ENCODE measurements around the gene KIF1B.
"Not testable (repeated sequence)": the region's sequence is repeated elsewhere in the genome, so short reads cannot be mapped to it uniquely, and the experiment has no call there.

Gene KIF1B

DNA sequence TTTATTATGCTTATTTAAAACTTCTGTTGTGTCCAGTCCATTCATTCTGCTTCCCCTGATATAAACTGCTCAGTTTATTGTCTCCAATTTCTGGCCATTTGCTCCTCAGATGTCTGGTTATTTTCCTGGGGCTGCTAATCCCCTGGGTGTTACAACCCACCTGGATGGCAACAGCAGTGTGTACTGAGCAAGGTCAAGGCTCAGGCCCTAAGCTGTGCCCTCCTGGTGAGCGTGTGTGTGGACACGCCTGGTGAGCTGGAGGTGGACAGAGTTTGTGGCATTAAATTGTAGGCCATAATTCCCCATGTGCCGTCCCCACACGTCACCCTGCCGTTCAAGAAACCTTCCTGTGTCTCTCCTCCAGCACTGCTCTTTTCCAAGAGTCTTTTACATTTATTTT is 18.1 kb upstream of the KIF1B start:
- no peak for DNase-seq (ENCODE audit: low read depth)

DNA sequence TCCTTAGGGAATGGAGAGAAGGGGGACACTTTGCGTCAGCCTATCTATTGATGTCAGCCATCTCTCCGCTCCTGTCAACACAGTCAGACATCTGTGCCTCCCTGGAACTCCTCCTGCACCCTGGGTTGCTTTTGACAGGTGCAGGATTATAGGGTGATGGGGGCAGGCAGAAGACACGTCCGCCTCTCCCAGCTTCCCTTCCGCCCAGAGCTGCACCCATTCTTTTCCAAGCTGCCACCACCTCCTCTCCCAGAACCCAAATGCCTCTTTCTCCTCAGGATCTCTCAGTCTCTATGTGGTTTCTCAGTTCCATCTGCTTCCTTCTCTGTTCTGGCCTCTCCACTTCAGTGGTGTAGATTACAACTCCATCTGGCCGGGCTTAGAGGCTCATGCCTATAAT is 17.1 kb upstream of the KIF1B start:
- no peak for DNase-seq (ENCODE audit: low read depth)

DNA sequence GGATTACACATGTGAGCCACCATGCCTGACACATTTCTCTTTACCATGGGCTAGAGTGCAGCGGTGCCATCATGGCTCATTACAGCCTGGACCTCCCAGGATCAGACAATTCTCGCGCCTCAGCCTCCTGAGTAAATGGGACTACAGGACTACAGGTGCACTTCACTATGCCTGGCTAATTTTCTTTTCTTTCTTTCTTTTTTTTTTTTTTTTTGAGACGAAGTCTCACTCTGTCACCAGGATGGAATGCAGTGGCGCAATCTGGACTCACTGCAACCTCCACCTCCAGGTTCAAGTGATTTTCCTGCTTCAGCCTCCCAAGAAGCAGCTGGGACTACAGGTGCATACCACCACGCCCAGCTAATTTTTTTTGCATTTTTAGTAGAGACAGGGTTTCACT is 14.8 kb upstream of the KIF1B start:
- DNase-seq (ENCODE audit: low read depth) = no peak

DNA sequence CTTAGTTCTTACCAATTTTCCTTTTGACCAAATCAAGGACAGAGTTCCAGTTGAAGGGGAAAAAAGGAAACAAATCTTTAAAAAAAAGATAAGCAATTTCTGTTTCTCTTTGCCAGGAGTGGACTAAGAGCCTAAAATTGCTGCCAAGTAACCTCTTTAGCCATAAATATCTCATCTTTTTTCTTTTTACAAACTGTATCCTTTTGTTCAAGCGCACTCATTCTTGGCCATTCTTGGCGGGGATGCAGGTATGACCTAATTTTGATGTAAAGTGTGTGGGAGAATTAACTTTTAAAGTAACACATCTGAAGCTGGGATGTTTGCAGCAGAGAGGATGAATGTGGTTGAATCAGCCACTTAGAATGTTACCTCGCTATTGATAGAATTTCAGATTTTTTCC is 13.4 kb upstream of the KIF1B start:
- DNase-seq (ENCODE audit: low read depth) = no peak

DNA sequence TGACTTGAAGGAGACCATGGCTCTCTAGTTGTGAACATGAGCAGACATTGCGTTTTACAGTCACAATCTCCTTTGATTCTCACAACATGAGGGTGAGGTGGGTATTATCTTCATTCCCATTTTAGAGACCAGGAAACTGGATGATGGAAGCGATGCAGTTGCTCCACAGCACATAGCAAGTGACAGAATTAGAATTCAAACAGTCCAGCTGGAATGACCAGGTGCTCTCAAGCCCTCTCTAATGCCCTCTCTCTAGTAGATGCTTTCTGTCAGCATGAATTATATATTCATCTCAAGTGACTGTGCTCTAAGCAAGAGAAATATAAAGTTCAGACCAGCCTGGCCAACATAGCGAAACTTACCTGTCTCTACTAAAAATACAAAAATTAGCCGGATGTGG is 9.8 kb upstream of the KIF1B start:
- no peak for DNase-seq (ENCODE audit: low read depth)

DNA sequence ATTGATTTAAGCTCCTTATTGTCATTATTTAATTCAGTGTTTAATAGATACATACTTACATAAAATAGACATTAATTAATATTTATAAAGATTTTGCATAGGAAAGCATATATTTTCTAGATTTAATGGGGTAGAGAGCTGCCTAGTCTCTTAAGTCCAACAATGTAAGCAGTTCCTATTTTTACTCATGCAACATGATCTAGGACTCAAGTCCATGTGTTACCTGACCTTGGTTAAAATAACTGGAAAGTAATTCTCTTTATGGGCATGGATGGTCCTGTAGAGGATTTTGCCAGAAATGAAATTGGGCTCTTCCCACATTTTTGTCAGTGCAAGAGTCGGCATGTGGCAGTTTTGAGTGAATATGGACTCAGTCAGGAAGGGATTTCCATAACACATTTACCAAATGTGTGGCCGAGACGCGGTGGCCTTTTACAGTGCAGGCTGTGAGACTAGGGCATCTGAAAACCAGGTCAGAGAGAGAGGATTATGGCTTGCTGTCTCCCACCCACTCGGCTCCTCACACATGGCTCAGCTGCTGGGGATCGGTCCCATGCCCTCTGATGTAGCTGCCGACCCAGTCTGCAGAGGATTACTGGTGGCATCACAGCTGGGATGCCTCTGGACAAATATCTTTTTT is 6.2 kb upstream of the KIF1B start:
- DNase-seq (ENCODE audit: low read depth) = no peak

DNA sequence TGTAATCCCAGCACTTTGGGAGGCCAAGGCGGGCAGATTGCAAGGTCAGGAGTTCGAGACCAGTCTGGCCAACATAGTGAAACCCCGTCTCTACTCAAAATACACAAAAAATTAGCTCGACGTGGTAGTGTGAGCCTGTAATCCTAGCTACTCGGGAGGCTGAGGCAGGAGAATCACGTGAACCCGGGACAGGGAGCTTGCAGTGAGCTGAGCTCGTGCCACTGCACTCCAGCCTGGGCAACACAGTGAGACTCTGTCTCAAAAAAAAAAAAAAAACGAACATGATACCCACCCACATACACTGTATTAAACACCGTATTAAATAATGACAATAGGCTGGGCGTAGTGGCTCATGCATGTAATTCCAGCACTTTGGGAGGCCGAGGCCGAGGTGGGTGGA is 5.2 kb upstream of the KIF1B start:
- not testable (repeated sequence) for DNase-seq (ENCODE audit: low read depth)

DNA sequence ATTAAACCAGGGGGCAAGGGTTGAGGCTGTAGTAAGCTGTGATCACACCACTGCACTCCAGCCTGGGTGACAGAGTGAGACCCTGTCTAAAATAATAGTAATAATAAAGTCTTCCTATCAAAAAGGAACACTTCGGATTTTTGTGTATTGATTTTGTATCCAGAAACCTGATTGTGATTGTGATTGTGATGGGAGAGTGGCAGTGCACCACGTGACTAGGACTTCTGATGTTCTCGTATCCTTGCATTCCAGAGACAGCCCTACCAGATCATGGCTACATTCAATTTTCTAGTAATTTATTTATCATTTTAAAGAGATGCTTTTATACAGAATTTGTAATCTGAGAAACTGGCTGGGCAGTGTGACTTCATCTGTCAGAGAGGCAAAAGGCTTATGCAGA is 2.6 kb upstream of the KIF1B start:
- no peak for DNase-seq (ENCODE audit: low read depth)

DNA sequence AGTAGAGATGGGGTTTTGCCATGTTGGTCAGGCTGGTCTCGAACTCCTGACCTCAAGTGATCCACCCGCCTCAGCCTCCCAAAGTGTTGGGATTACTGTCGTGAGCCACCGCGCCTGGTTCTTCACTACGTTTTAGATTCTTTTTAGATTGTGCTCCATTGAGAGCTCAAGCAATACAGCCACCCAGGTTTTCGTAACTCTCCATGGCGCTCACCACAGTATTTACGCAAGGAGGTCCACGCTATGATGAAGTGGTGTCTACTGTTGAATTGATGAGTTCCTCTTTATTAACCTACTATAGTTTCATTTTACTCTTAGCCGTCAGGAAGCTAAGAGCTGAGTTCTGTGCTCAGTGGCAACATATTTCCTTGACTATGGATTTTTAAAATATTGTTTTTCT is 1.8 kb upstream of the KIF1B start:
- DNase-seq (ENCODE audit: low read depth) = no peak

DNA sequence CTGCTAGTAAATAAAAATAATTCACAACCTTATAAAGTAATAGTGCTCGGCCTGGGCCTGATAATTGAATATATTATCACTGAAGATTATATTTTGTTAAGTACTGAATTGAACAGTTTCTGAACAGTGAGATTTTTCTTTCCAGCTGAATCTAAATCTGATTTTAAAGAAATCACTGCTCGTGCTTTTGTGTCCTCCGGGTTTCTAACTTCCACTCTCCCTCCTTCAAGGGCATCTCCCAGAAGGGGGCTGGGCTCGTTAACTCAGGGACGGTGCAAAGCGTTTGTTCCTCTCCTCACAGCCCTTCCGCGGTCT is 823 bp upstream of the KIF1B start:
- no peak for DNase-seq (ENCODE audit: low read depth)

DNA sequence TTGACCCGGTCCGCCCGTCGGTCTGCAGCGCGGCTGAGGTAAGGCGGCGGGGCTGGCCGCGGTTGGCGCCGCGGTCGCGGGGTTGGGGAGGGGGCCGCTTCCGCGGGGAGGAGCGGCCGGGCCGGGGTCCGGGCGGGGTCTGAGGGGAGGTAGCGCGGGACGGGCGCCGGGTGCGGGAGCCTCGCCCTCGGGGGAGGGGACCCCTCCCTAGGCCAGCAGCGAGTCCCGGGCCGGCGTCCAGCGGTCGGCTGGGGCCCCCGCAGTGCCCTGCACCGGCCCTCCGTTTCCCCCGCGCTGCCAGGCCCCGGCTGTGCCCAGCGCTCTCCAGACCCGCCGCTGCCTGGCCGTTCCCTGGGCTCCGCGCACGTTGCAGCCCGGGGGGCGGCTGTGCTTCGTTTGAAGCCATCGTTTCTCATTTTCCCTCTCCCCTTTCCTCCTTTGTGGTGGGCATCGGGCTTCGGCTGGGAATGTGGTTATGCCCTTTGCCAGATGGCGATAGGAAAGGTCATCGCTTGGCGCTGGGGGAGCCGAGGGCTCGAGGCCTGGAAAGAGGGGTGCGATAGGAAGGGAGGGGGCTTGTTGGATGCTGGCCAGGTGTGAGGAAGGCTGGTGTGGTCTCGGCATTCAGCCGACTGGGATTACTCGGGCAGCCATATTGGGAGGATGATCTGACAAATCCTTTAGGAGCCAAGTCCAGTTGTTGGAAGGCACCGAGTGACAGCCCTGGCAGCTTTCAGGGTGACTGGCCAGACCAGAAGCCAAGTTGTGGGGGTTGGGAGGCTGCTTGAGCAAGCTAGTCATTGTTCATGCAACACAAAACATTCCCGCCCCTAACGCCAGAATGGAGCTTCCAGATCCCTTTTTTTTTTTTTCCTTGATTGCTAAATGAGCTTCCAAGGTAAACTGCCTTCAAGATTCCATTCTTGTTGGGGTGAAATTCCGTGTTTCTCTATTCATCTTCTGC is 753 bp downstream of the KIF1B start:
- DNase-seq (ENCODE audit: low read depth) = no peak

DNA sequence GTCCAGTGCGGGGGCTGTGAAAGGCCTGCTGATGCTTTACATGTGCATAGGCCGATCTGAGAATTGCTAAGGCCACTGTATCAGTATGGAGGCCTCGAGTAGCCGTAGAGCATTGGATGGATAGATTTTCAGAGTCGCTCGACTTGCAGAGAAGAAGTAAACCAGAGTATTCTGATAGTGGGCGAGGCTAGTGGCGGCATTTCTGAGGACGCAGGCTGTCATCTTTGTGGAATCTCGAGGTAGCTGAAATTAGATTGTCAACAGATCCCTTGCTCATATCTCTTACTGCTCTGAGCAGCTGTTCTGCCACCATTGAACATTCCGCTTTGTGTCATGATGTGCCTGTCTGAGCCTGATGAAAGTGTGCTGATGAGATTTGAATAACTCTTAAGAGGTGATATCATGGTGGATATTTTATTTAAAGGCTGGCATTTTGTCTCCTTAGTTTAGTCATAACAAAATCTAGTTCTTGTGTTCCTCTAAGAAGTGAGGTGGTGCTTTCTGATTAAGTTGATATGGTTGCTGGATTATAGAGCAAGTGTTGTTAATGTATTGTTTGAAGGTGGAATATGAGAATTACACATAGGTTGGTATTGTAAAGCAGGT is 1.5 kb downstream of the KIF1B start:
- DNase-seq (ENCODE audit: low read depth) = no peak

DNA sequence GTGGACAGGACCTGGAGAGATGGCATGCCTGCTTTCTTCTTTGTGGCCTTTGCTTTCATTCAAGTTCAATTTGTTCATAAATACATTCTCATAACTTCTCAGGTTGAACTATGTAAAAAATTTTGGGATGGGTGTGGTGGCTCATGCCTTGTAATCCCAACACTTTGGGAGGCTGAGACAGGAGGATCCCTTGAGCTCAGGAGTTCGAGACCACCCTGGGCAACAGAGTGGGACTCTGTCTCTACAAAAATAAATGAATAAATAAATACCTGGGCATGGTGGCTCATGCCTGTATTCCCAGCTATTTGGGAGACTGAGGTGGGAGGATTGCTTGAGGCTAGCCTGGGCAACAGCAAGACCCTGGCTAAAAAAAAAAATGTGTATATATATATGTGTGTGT is 2.1 kb downstream of the KIF1B start:
- no peak for DNase-seq (ENCODE audit: low read depth)

DNA sequence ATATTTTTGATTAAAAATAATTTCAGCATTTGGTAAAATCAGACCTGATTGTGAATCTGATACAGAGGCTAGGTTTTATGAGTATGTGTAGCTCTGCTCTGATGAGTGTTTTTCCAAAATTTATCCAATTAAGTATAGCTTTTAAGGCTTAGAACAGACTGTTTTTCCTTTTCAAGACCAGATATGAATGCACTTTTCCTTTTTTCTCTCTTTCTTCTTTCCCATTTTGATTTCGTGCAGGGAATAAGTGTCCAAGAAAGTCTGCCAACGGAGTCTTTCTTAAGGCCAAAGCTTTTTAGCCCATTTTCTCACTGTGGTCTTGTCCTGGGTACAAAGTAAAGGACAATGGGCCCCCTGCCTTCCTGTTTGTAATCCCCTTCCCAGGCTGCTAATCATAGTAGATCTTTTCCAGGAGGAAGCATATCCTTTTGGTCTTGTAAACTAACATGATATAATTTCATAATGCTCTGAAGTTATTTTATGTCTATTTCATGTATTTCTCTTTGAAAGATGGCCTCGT is 2.9 kb downstream of the KIF1B start:
- no peak for DNase-seq (ENCODE audit: low read depth)

DNA sequence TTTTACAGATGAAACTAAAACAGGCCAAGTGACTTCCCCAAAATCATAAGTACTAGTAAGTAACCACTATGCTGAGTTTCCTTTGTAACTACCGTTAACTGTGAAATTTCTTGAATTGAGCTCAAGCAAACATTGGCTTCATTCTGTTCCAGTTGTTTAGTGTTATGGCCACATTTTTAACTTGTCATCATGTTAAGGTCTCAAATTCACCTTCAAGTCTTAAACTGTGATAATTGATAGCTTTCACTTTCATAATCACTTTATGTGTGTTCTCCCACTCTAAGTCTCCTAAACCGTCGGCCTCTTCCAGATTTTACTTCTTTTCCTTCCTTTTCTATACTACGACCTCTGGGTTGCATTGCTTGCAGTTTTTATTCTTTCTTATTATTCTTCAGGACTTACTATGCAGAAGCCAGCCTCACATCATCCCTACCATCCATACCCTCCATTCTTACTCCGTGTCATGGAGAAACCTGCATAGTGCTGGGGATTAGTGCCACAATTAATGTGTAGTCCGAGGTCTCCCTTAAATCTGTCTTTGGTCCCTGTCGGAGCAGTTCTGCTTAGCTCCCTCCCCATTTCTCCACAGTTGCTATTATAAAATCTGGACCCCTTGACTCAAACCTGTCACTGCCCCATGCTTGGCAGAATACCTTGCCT is 5.8 kb downstream of the KIF1B start:
- no peak for DNase-seq (ENCODE audit: low read depth)

DNA sequence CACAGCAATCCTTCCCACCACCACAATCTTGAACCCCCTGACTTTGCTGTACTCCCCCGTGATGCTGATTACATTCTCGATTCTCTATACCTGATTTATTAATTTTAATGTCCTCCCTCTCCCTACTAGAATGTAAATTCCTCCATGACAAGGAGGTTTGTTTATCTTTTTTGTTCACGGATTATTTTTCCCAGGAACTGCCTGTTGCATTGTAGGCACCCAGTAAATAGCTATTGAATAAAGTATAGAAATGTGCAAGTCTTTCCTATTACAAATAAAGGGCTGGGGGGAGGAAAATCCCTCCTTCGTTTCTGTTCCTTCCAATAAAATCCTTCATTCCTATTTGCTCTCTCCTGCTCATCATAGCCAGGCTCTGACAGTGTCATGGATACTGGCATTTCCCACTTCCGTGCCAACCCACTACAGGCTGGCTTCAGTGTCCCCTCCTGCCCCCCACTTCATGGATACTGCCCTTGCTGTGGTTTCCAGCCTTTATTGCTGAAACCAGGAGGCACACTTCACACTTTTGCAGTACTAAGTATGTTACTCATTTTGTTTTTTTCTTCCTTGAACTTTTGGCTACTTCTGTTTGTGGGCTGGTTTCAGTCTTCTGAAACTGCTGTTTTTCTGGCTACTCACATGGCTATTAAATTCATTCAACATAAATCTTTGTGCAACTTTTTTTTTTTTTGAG is 7.5 kb downstream of the KIF1B start:
- no peak for DNase-seq (ENCODE audit: low read depth)

DNA sequence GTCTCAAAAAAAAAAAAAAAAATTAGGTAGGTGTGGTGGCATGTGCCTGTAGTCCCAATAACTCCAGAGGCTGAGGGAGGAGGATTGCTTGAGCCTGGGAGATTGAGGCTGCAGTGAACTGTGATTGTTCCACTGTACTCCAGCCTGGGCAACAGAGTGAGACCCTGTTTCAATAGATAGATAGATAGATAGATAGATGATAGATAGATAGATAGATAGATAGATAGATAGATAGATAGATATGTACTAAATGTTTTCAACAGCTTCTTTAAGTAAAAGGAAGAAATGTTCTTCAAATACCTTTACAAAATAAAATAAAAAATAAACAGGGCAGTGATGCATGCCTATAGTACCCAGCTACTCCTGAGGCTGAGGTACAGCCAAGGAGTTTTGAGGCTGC is 9.8 kb downstream of the KIF1B start:
- no peak for DNase-seq (ENCODE audit: low read depth)

DNA sequence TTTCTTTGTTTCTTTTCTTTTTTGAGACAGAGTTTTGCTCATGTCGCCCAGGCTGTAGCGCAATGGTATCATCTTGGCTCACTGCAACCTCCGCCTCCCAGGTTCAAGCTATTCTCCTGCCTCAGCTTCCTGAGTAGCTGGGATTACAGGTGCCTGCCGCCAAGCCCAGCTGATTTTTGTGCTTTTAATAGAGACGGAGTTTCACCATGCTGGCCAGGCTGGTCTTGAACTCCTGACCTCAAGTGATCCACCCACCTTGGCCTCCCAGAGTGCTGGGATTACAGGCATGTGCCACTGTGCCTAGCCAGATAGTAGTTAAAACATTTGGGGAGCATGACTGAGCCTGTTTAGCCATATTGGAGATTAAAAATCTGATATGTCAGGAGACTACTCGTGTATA is 10.3 kb downstream of the KIF1B start:
- DNase-seq (ENCODE audit: low read depth) = not testable (repeated sequence)

DNA sequence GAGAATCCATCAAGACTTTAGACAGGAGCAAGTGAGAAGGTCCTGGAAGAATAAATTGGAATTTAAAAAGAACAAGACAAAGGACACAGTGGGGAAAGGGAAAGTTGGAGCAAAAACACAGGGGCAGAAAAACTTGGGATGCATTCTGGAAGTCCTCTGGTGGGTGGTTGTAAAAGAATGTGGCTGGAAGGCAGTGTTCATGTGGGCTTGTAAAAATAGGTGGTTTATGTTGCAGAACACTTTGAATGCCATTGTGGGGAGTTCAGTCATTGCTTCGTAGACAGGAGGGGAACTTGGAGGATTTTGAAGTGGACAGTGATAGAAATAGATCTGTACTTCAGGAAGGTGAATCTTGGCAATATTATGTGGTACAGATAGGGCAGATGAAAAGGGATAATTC is 15.2 kb downstream of the KIF1B start:
- no peak for DNase-seq (ENCODE audit: low read depth)

DNA sequence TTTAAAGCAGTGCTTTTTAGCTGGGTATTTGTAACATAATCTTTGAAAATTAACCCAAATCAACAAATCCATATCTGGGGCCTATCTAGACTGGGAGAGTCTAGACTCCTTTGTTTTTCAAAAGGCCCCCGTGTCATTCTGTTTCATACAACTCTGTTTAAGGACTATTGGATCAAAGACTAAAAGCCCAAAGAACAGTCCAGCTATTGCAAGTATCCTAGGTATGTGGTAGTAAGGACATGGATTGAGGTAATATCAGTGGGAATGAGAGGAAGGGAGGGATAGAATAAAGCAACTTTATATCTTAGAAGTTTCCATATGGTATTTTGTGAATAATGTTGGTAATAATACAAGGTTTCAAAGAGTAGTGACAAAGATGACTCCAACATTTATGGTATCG is 18.2 kb downstream of the KIF1B start:
- no peak for DNase-seq (ENCODE audit: low read depth)

DNA sequence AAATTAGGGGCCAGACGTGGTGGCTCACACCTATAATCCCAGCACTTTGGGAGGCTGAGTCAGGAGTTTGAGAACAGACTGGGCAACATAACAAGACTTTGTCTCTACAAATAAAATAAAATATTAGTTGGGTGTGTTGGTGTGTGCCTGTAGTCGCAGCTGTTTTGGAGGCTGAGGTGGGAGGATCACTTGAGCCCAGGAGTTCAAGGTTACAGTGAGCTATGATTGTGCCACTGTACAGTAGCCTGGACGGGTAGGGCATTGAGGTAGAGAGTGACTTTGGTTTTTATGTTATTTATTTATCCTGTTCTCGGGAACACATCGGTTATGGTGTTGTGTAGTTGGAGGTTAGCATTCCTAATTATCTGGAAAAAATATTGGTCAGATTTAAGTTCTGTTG is 19.5 kb downstream of the KIF1B start:
- DNase-seq (ENCODE audit: low read depth) = no peak

DNA sequence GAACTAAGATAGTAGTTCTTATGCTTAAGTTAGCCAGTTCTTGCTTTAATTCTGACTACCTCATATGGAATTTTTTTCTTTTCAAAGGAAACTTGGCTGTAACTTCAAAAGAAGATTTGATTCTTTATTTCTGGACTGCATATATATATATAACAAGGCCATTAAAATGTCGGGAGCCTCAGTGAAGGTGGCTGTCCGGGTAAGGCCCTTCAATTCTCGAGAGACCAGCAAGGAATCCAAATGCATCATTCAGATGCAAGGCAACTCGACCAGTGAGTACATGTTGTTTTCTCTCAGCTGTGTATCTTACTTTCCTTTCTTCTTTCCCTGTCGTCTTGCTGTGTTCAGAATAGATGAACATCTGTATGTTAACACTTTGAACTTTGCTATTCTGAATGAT is 21.8 kb downstream of the KIF1B start:
- no peak for DNase-seq (ENCODE audit: low read depth)

Measured in stimulated activated CD8-positive, alpha-beta memory T cell treated with anti-CD3 and anti-CD28 coated beads, Interleukin-7, amount 100 ng/mL, for 24 hours (primary cell).